B cell (primary cell): Measurements from ENCODE around the gene IL4R. TPM values are rescaled to one million over a fixed set of nuclear protein-coding genes. Genes with fewer than 3 reads are reported as not detected.
"Not testable (repeated sequence)": the region's sequence is repeated elsewhere in the genome, so short reads cannot be mapped to it uniquely, and the experiment has no call there.

ENCODE experiments used
- ATAC-seq: fragments of 200-7000 bp; cut with Tn5 transposase; one replicate; pipeline ENCODE4 v1.10.0; 2021; ENCODE audit warnings: low read depth, mild to moderate bottlenecking, moderate number of reproducible peaks, moderate library complexity
- CTCF ChIA-PET: fragments of 350-600 bp; sonication (Branson Sonifier 250); formaldehyde crosslinking; loops from one replicate; lab custom pipeline; 2021; ENCODE audit warnings: antibody characterized with exemption, inconsistent platforms; lab: Charles Lee
- POLR2A ChIA-PET: fragments of 350-600 bp; sonication (Branson Sonifier 250); formaldehyde crosslinking; loops from one replicate; lab custom pipeline; 2021; ENCODE audit warnings: antibody characterized with exemption; lab: Charles Lee
- DNase-seq: peaks from one replicate; pipeline ENCODE4 v3.0.0; 2013
- H2AFZ ChIP-seq: 2 replicates; pipeline ENCODE4 v1.6.1; 2012; ENCODE audit warnings: mild to moderate bottlenecking, low read depth, low read length; ENCODE audit not compliant: insufficient read depth, poor library complexity, severe bottlenecking
- H3K27ac ChIP-seq, 2 donors: 1 replicate in 1 of 2; 2 replicates in 1 of 2; pipeline ENCODE4 v1.5.1; 2012 to 2013; ENCODE audit warnings: low read length in 2 of 2, mild to moderate bottlenecking in 2 of 2, moderate library complexity in 1 of 2
- H3K27me3 ChIP-seq, 4 experiments: fragments of 200-600 bp in 1 of 4; sonication (generic) in 1 of 4; replicated peaks in 1 of 4; 1 replicate in 2 of 4; 2 replicates in 2 of 4; pipeline versions ENCODE4 v1.6.1 to v1.7.0; 2013 to 2016; ENCODE audit warnings: low read length in 3 of 4, mild to moderate bottlenecking in 2 of 4, mixed read lengths in 1 of 4, moderate library complexity in 1 of 4; ENCODE audit not compliant: insufficient read depth in 4 of 4, control insufficient read depth in 3 of 4; ENCODE audit errors: control extremely low read depth in 1 of 4
- H3K36me3 ChIP-seq, 2 experiments: replicated peaks in 1 of 2; 1 replicate in 1 of 2; 2 replicates in 1 of 2; pipeline versions ENCODE4 v1.6.1 to v1.7.1; 2013; ENCODE audit warnings: low read length in 1 of 2; ENCODE audit not compliant: insufficient read depth in 2 of 2, control insufficient read depth in 1 of 2; ENCODE audit errors: control extremely low read depth in 1 of 2, extremely low read depth in 1 of 2
- H3K4me1 ChIP-seq, 2 donors: fragments of 200-600 bp in 1 of 2; sonication (generic) in 1 of 2; 1 replicate in 1 of 2; 2 replicates in 1 of 2; pipeline versions ENCODE4 v1.5.1 to v1.6.1; 2013 to 2017; ENCODE audit warnings: low read length in 2 of 2; ENCODE audit not compliant: control insufficient read depth in 2 of 2, insufficient read depth in 2 of 2
- H3K4me2 ChIP-seq: replicated peaks from 2 replicates; pipeline ENCODE3; 2012; ENCODE audit warnings: mild to moderate bottlenecking, low read depth, low read length; ENCODE audit not compliant: poor library complexity, severe bottlenecking
- H3K4me3 ChIP-seq, 5 experiments: fragments of 200-600 bp in 1 of 5; sonication (generic) in 1 of 5; 1 replicate in 3 of 5; 2 replicates in 2 of 5; pipeline versions ENCODE4 v1.5.1 to v1.7.0; 2011 to 2016; ENCODE audit warnings: low read length in 4 of 5, mild to moderate bottlenecking in 4 of 5, low read depth in 2 of 5, control low read depth in 1 of 5, moderate library complexity in 1 of 5; ENCODE audit not compliant: insufficient read depth in 1 of 5; ENCODE audit errors: control extremely low read depth in 1 of 5, extremely low read depth in 1 of 5
- H3K79me2 ChIP-seq: fragments of 200-600 bp; sonication (generic); one replicate; pipeline ENCODE4 v1.6.0; 2016; ENCODE audit warnings: low read length; ENCODE audit not compliant: control insufficient read depth, insufficient read depth
- H3K9ac ChIP-seq: fragments of 200-600 bp; sonication (generic); 2 replicates; pipeline ENCODE4 v1.6.1; 2017; ENCODE audit warnings: mild to moderate bottlenecking, low read length, moderate library complexity
- H3K9me3 ChIP-seq, 3 donors: one replicate each; pipeline versions ENCODE4 v1.6.1 to v1.7.1; 2013; ENCODE audit warnings: low read length in 2 of 3; ENCODE audit not compliant: control insufficient read depth in 2 of 3, insufficient read depth in 1 of 3; ENCODE audit errors: control extremely low read depth in 1 of 3
- H4K20me1 ChIP-seq: 2 replicates; pipeline ENCODE4 v1.6.0; 2012; ENCODE audit warnings: mild to moderate bottlenecking, low read length; ENCODE audit not compliant: insufficient read depth, control insufficient read depth, poor library complexity, severe bottlenecking
- H3K27ac Mint-ChIP-seq: one replicate; pipeline ENCODE4 v1.8.0; 2021; ENCODE audit warnings: mixed read lengths
- H3K27me3 Mint-ChIP-seq: one replicate; pipeline ENCODE4 v1.8.0; 2021; ENCODE audit warnings: mixed read lengths
- H3K4me1 Mint-ChIP-seq: one replicate; pipeline ENCODE4 v1.8.0; 2021; ENCODE audit warnings: mixed read lengths
- H3K4me3 Mint-ChIP-seq: one replicate; pipeline ENCODE4 v1.8.0; 2021; ENCODE audit warnings: mixed read lengths
- H3K9me3 Mint-ChIP-seq: one replicate; pipeline ENCODE4 v1.8.0; 2022; ENCODE audit warnings: mixed read lengths; ENCODE audit not compliant: insufficient read depth
- EZH2 ChIP-seq: IDR thresholded peaks from 2 replicates; pipeline ENCODE4 v1.6.1; 2012; ENCODE audit warnings: borderline replicate concordance, low read depth, mild to moderate bottlenecking, moderate library complexity, low read length; ENCODE audit not compliant: insufficient read depth, poor library complexity, severe bottlenecking
- WGBS: methylation state at CpG from one replicate; pipeline ENCODE4 v1.1.5; 2013; ENCODE audit warnings: missing lambda C conversion rate; ENCODE audit not compliant: insufficient coverage; 5-methylcytosine and 5-hydroxymethylcytosine counted together
- intact Hi-C: fragments of 100-400 bp; cut with micrococcal nuclease; formaldehyde crosslinking; loops from one replicate; pipeline ENCODE4 v1.10.0; 2022
- polyA plus RNA-seq: library from polyadenylated mRNA; depleted of rRNA; stranded (reverse); fragments of >200 nt; gene quantifications from 2 replicates; pipeline ENCODE4 v1.2.3, GENCODE V29; 2012
- total RNA-seq, 2 donors: library from RNA; stranded (reverse); fragments of 120-200 nt in 1 of 2; gene quantifications; 1 replicate in 1 of 2; 2 replicates in 1 of 2; pipeline versions ENCODE4 v1.2.3 to v1.2.4, GENCODE V29; 2013 to 2022
- TF ChIP-seq, protein P1 (sequence below): fragments of 200-600 bp; IDR thresholded peaks from one replicate; pipeline ENCODE4 v1.8.0; 2022; ENCODE audit warnings: antibody characterized with exemption, mild to moderate bottlenecking

Gene IL4R
- total and polyA plus RNA-seq, 2 donors (not counting 1 experiment from before 2014, with no cell fraction given), result 311 to 966 TPM

DNA sequence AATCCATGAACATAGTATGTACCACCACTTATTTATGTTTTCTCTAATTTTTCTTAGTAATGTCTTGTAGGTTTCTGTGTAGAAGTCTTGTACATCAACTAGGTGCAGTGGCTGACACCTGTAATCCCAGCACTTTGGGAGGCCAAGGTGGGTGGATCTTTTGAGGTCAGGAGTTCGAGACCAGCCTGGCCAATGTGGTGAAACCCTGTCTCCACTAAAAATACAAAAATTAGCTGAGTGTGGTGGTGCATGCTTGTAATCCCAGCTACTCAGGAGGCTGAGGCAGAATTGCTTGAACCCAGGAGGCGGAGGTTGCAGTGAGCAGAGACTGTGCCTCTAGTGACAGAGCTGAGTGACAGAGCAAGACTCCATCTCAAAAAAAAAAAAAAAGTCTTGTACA is 96.2 kb downstream of the IL4R start:
- no CpG with 5 or more reads among the region's 2 CpGs for WGBS
- H4K20me1 ChIP-seq, result peaks cover 28% of the 10 kb centered on the region
- ATAC-seq, H3K27me3 ChIP-seq, H3K4me3 ChIP-seq, H2AFZ ChIP-seq, H3K9ac ChIP-seq, H3K9me3 ChIP-seq, DNase-seq, H3K4me3 Mint-ChIP-seq, H3K9me3 Mint-ChIP-seq, H3K27me3 Mint-ChIP-seq, H3K27ac Mint-ChIP-seq: not testable (repeated sequence)
- peaks cover 8 to 14% of the 10 kb centered on the region in 2 experiments for H3K36me3 ChIP-seq
- peak overlapping the region; percentile 19 for H3K4me2 ChIP-seq
- ChIA-PET POLR2A (interaction anchor here (0.7 to 0.9 kb wide), 2 partner anchors 11 to 35 kb away, joined by 4 read pairs; no protein-coding TSS in a partner anchor), CTCF (interaction anchor here (0.8 kb wide), 1 partner anchor 24 kb away, joined by 3 read pairs; no protein-coding TSS in a partner anchor)
- peak overlapping the region in 1 of 2 donors; percentile 40 for H3K27ac ChIP-seq
- intact Hi-C loops, result loop anchor here (10.0 kb wide), 1 partner anchor 95 kb away; the partner anchor contains the start of gene IL4R
- peaks cover 74% of the 10 kb centered on the region for H3K4me1 Mint-ChIP-seq
- peaks cover 44 to 64% of the 10 kb centered on the region in 2 donors for H3K4me1 ChIP-seq
- peaks cover 98% of the 10 kb centered on the region for H3K79me2 ChIP-seq

GRCh38 chr16:27410761-27411160 is 97.0 kb downstream of the IL4R start:
- Histone ChIP-seq H3K79me2 (peaks cover 98% of the 10 kb centered on the region), H3K9me3 (peaks cover 3 to 5% (median 4%) of the 10 kb centered on the region in 3 donors), H3K4me2 (no peak overlapping the region), H3K27ac (no peak overlapping the region), H3K27me3 (no peaks in the 10 kb centered on the region), H3K36me3 (peaks cover 9 to 14% of the 10 kb centered on the region in 2 experiments), H3K4me1 (peaks cover 36 to 63% of the 10 kb centered on the region in 2 donors), H3K4me3 (no peak overlapping the region), H3K9ac (no peak overlapping the region), H2AFZ (no peak overlapping the region), H4K20me1 (peaks cover 22% of the 10 kb centered on the region)
- ChIA-PET CTCF (interaction anchor here (0.8 kb wide), 1 partner anchor 23 kb away, joined by 3 read pairs; no protein-coding TSS in a partner anchor), POLR2A (interaction anchor here (0.7 to 0.9 kb wide), 2 partner anchors 12 to 36 kb away, joined by 4 read pairs; no protein-coding TSS in a partner anchor)
- peak overlapping the region; percentile 23 for H3K27ac Mint-ChIP-seq
- peaks cover 75% of the 10 kb centered on the region for H3K4me1 Mint-ChIP-seq
- no CpG with 5 or more reads among the region's 1 CpG for WGBS
- no peak for ATAC-seq
- no peak overlapping the region for H3K4me3 Mint-ChIP-seq
- no peaks in the 10 kb centered on the region for H3K9me3 Mint-ChIP-seq
- intact Hi-C loops, result no loop called here
- DNase-seq, result no peak
- no peaks in the 10 kb centered on the region for H3K27me3 Mint-ChIP-seq
- TF ChIP-seq, protein P1, sequence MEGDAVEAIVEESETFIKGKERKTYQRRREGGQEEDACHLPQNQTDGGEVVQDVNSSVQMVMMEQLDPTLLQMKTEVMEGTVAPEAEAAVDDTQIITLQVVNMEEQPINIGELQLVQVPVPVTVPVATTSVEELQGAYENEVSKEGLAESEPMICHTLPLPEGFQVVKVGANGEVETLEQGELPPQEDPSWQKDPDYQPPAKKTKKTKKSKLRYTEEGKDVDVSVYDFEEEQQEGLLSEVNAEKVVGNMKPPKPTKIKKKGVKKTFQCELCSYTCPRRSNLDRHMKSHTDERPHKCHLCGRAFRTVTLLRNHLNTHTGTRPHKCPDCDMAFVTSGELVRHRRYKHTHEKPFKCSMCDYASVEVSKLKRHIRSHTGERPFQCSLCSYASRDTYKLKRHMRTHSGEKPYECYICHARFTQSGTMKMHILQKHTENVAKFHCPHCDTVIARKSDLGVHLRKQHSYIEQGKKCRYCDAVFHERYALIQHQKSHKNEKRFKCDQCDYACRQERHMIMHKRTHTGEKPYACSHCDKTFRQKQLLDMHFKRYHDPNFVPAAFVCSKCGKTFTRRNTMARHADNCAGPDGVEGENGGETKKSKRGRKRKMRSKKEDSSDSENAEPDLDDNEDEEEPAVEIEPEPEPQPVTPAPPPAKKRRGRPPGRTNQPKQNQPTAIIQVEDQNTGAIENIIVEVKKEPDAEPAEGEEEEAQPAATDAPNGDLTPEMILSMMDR, result no peak
- no peak for TF ChIP-seq EZH2
